Right atrium auricular region (tissue), 2 donors: Measurements from ENCODE around the gene VPS26C. TPM values are rescaled to one million over a fixed set of nuclear protein-coding genes. Genes with fewer than 3 reads are reported as not detected.
"Not testable (repeated sequence)": the region's sequence is repeated elsewhere in the genome, so short reads cannot be mapped to it uniquely, and the experiment has no call there.

Source experiments
- DNase-seq: peaks from one replicate; pipeline ENCODE4 v3.0.0-alpha.2; 2019; ENCODE audit warnings: low spot score
- H3K27ac ChIP-seq, 2 donors: fragments of 200-600 bp; sonication (generic); 1 replicate in 1 of 2; 2 replicates in 1 of 2; pipeline ENCODE4 v1.5.1; 2016 to 2019
- H3K27me3 ChIP-seq, 2 donors: fragments of 200-600 bp; sonication (generic); one replicate each; pipeline versions ENCODE4 v1.5.1 to v1.6.0; 2017 to 2019
- H3K36me3 ChIP-seq: fragments of 200-600 bp; sonication (generic); one replicate; pipeline ENCODE4 v1.5.1; 2016
- H3K4me1 ChIP-seq, 2 donors: fragments of 200-600 bp; sonication (generic); one replicate each; pipeline versions ENCODE4 v1.5.1 to v1.6.0; 2017 to 2019
- H3K4me3 ChIP-seq, 2 donors: fragments of 200-600 bp; sonication (generic); 1 replicate in 1 of 2; 2 replicates in 1 of 2; pipeline ENCODE4 v1.5.1; 2017 to 2019; ENCODE audit warnings: mild to moderate bottlenecking in 1 of 2, moderate library complexity in 1 of 2
- H3K9me3 ChIP-seq, 2 donors: fragments of 200-600 bp; sonication (generic); one replicate each; pipeline ENCODE4 v1.5.1; 2019
- total RNA-seq, 2 donors: library from RNA; depleted of rRNA; stranded (reverse); fragments of >200 nt; gene quantifications; one replicate each; pipeline ENCODE4 v1.1.0, GENCODE V29; 2016
- TF ChIP-seq, protein P1 (sequence below), 2 donors: fragments of 200-600 bp; sonication (generic); IDR thresholded peaks; one replicate each; pipeline ENCODE4 v1.5.1; 2019; ENCODE audit warnings: antibody characterized with exemption in 2 of 2

VPS26C gene
- total RNA-seq, 2 donors from 2014 or later = 45.2 to 53.8 TPM

DNA sequence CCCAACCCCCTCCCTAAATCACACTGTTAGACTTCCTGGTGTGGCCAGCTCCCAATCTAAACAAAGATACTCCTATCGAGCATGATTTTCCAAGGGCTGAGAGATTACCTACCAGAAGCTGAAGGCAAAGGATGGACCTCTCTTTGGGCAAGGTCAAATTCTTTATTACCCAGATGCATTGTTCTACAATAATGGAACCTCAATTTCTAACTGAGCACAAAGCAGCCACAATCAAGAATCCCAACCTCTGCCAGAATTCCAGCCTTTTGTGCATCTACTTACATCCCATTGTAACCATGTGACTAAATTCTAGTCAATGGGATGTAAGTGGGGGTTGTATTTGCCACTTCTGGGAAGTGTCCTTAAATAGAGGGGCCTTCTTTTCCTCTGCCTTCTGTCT lies 24.9 kb upstream of the VPS26C start:
- Histone ChIP-seq H3K9me3 (no peaks in the 10 kb centered on the region), H3K4me3 (no peak overlapping the region), H3K27ac (no peak overlapping the region), H3K4me1 (peaks cover 0 to 14% of the 10 kb centered on the region in 2 donors), H3K36me3 (no peaks in the 10 kb centered on the region), H3K27me3 (no peaks in the 10 kb centered on the region)
- DNase-seq = no peak
- TF ChIP-seq, protein P1, sequence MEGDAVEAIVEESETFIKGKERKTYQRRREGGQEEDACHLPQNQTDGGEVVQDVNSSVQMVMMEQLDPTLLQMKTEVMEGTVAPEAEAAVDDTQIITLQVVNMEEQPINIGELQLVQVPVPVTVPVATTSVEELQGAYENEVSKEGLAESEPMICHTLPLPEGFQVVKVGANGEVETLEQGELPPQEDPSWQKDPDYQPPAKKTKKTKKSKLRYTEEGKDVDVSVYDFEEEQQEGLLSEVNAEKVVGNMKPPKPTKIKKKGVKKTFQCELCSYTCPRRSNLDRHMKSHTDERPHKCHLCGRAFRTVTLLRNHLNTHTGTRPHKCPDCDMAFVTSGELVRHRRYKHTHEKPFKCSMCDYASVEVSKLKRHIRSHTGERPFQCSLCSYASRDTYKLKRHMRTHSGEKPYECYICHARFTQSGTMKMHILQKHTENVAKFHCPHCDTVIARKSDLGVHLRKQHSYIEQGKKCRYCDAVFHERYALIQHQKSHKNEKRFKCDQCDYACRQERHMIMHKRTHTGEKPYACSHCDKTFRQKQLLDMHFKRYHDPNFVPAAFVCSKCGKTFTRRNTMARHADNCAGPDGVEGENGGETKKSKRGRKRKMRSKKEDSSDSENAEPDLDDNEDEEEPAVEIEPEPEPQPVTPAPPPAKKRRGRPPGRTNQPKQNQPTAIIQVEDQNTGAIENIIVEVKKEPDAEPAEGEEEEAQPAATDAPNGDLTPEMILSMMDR (IDR thresholded peaks at IDR 0.05) = no peak

DNA sequence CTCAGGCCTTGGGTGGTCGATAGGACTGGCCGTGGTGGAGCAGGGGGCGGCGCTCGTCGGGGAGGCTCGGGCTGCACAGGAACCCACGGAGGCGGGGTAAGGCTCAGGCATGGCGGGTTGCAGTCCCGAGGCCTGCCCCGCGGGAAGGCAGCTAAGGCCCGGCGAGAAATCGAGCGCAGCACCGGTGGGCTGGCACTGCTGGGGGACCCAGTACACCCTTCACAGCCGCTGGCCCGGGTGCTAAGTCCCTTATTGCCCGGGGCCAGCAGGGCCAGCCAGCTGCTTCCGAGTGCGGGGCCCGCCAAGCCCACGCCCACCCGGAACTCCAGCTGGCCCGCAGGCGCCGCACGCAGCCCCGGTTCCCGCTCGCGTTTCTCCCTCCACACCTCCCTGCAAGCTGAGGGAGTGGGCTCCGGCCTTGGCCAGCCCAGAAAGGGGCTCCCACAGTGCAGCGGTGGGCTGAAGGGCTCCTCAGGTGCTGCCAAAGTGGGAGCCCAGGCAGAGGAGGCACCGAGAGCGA lies 16.1 kb upstream of the VPS26C start:
- H3K36me3 ChIP-seq, H3K27ac ChIP-seq, H3K4me1 ChIP-seq, H3K9me3 ChIP-seq, H3K4me3 ChIP-seq, H3K27me3 ChIP-seq: not testable (repeated sequence)
- DNase-seq = peak; percentile 1

DNA sequence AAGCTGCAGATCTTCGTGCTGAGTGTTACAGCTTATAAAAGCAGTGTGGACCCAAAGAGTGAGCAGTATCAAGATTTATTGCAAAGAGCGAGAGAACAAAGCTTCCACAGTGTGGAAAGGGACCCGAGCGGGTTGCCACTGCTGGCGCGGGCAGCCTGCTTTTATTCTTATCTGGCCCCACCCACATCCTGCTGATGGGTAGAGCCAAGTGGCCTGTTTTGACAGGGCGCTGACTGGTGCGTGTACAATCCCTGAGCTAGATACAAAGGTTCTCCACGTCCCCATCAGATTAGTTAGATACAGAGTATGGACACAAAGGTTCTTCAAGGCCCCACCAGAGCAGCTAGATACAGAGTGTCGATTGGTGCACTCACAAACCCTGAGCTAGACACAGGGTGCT lies 15.5 kb upstream of the VPS26C start:
- DNase-seq, H3K36me3 ChIP-seq, H3K27ac ChIP-seq, H3K9me3 ChIP-seq, H3K27me3 ChIP-seq, H3K4me1 ChIP-seq: not testable (repeated sequence)
- peak overlapping the region in 1 of 2 donors; percentile 15 for H3K4me3 ChIP-seq

DNA sequence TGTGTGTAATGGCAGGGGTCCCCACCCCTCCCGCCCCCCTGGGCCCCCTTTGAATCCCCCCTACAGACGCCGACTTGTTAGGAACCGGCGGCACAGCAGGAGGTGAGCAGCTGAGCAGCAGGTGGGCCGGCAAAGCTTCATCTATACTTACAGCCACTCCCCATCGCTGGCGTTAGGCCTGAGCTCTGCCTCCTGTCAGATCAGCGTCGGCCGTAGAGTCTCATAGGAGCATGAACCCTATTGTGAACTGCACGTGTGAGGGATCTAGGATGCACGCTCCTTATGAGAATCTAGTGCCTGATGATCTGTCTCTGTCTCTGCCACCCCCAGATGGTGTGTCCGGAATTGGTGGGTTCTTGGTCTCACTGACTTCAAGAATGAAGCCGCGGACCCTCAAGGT lies 14.9 kb upstream of the VPS26C start:
- no peaks in the 10 kb centered on the region for H3K4me1 ChIP-seq
- H3K9me3 ChIP-seq = no peaks in the 10 kb centered on the region
- no peaks in the 10 kb centered on the region for H3K36me3 ChIP-seq
- DNase-seq = no peak
- H3K27me3 ChIP-seq = no peaks in the 10 kb centered on the region
- no peak overlapping the region for H3K27ac ChIP-seq
- H3K4me3 ChIP-seq = peak overlapping the region in 1 of 2 donors; percentile 15
- TF ChIP-seq, protein P1 (IDR thresholded peaks at IDR 0.05) = no peak

DNA sequence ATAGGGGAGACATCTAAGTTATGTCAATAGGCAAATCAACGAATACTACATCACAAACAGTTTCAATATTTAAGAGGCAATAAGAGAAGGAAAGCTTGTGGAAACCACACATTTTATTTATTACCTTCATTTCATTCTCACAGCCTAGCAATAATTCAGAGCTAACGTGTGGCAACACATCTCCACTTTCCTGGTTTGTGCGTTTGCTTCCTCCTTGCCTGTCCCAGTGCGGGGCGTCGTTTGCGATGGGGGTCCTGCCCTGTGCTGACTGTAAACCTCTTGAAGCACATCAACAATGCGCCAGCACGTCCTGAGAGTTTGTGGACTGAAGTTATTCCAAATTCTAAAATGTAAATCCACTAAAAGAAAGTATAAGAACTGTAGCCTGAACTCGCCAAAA lies 14.4 kb upstream of the VPS26C start:
- no peaks in the 10 kb centered on the region for H3K4me1 ChIP-seq
- no peak for DNase-seq
- H3K27ac ChIP-seq = no peak overlapping the region
- no peaks in the 10 kb centered on the region for H3K36me3 ChIP-seq
- H3K9me3 ChIP-seq = no peaks in the 10 kb centered on the region
- TF ChIP-seq, protein P1 (IDR thresholded peaks at IDR 0.05) = no peak
- H3K27me3 ChIP-seq = no peaks in the 10 kb centered on the region
- peak overlapping the region in 1 of 2 donors; percentile 15 for H3K4me3 ChIP-seq

DNA sequence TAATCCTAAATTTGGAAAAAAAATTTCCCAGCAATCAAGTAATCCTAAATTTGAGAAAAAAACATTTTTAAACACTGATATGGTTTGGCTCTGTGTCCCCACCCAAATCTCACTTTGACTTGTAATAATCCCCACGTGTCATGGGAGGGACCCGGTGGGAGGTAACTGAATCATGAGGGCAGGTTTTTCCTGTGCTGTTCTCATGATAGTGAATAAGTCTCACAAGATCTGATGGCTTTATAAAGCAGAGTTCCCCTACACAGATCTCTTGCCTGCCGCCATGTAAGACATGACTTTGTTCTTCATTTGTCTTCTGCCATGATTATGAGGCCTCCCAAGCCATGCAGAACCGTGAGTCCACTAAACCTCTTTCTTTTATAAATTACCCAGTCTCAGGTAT lies 12.1 kb upstream of the VPS26C start:
- H3K4me3 ChIP-seq, DNase-seq, H3K9me3 ChIP-seq, H3K27ac ChIP-seq, H3K27me3 ChIP-seq, H3K4me1 ChIP-seq, H3K36me3 ChIP-seq: not testable (repeated sequence)

DNA sequence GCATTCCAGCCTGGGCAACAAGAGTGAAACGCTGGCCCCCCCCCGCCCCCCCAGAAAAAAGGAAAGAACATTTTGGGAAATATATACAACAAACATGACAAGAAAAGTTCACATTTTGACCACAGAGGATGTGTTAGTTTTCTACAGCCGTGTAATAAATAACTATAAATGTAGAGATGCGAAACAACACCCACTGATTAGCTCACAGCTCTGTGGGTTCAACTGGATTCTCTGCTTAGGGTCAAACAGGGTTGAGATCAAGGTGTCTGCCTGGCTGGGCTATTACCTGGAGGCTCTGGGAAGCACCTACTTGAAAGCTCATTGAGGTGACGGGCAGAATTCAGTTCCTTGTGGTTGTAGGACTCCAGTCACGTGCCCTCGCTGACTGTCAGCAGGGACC lies 11.1 kb upstream of the VPS26C start:
- TF ChIP-seq, protein P1 (IDR thresholded peaks at IDR 0.05) = no peak
- Histone ChIP-seq H3K4me3 (no peak overlapping the region), H3K9me3 (no peaks in the 10 kb centered on the region)

More for the DNA sequence above, 11.1 kb upstream of the VPS26C start:
- DNase-seq = no peak
- H3K27ac ChIP-seq = no peak overlapping the region
- no peaks in the 10 kb centered on the region for H3K27me3 ChIP-seq
- no peaks in the 10 kb centered on the region for H3K36me3 ChIP-seq
- no peaks in the 10 kb centered on the region for H3K4me1 ChIP-seq
